NCI-H1048 (cell line): ENCODE measurements around the gene SELENOO.
A peak's percentile ranks its signal among the peaks of the same experiment; 100 is the strongest.

ENCODE experiments used
- DNase-seq: peaks from one replicate; lab custom pipeline; 2025; lab: John Stamatoyannopoulos, UW

The SELENOO gene

GRCh38 chr22:50236731-50237409 lies 36.1 kb downstream of the SELENOO start:
- no peak for DNase-seq

- no peak for DNase-seq
Observed at GRCh38 chr22:50238755-50239154, 37.9 kb downstream of the SELENOO start.

DNA sequence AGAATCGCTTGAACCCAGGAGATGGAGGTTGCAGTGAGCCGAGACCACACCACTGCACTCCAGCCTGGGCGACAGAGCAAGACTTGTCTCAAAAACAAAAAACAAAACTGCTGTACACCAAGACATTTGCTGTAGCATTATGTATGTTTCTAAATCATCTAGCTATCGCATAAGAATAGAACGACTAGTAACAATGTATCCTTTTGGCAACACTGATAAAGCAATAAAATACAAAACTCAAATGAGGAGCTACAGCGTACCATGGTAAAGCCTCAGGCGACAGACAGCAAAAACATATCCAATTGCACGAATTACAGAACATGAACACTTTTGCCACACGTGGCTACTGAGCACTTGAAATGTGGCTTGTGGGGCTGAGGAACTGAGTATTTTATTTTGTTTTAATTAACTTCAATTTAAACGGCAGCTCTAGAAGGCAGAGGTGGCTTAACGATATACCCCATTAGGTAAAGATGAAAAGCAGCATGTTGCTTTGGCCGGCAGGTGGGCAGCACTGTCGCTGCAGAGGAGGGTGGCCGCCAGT lies 41.7 kb downstream of the SELENOO start:
- DNase-seq = no peak

DNA sequence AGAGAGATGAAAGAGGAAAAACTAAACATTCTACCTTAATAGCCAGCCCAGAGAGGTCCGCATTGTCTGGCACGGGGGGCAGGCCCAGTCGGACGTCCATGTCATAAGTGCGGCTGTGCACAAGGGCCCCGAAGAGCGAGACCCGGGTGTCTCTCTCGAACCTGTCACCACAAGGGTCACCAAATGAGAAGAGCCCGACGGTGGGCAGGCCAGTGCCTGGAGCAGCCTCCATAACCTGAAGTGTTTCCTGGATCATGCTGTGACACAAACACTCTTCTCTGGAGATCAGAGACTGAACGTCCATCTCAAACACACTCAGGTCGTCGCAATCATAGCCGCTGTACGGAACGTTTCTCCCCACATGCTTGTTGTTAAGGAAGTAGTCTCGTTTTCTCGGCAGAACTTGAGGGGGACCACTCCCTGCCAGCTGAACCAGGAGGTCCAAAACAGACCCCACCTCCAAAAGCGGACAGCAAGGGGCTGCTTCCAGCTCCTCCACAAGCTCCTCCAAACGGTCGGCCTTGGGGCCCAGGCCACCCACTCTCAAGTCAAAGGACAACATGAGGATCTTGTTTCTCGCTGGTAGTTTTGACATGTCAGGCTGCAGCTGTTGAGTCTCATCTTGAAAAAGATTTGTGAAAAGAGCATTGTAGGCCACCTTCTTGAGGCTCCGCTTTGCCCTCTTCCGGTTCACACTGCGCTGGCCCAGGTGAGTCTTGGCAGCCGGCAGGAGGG lies 43.0 kb downstream of the SELENOO start:
- no peak for DNase-seq

- peak; percentile 88 for DNase-seq
Observed at GRCh38 chr22:50244420-50245213, 43.8 kb downstream of the SELENOO start, which contains the start of gene TUBGCP6. Gene TUBGCP6, minus strand, starts transcription at chr22:50245023. Its CDS starts 564 bp downstream, at chr22:50244459.

- no peak for DNase-seq
Observed at GRCh38 chr22:50245214-50246072, 44.6 kb downstream of the SELENOO start.

DNA sequence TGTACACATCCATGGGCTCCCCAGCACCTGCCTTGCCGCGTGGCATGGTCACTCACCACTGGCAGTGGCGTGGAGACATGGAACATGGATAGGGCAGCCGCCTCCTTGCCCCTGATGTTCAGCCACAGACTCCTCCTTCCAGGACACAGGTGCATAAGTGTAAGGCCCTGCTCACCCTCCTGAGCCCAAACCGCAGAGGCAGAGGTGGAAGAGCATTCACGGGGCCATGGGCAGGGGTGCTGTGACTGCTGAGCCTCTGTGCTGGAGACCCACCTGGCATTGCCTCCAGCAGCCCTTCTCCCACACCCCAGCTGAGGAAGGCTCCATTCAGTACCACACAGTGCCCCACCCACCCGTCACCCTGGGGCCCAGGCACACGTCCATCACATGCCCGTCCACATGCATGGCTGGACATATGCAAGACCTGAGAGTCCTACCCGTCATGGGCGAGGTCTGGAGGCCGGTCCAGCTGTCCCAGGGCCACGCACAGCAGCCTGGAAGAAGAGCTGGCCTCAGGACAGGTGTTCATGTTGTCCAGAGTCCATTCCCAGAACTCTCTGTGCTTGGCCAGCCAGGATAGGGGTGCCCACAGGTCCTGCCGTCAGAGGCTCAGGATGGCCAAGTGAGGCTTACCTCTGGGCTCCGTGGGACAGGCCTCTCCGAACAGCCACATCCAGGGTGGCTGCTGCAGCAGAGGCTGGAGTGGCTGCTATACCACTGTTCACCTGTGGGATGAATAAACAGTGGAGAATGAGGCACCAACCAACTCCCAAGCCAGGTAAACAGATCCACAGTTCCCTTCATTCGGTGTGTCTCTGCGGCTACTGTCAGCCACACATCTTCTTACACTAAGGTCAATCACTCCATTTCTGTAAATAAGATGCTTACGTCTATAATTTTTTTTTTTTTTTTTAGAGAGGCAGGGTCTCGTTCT lies 45.7 kb downstream of the SELENOO start:
- no peak for DNase-seq

DNA sequence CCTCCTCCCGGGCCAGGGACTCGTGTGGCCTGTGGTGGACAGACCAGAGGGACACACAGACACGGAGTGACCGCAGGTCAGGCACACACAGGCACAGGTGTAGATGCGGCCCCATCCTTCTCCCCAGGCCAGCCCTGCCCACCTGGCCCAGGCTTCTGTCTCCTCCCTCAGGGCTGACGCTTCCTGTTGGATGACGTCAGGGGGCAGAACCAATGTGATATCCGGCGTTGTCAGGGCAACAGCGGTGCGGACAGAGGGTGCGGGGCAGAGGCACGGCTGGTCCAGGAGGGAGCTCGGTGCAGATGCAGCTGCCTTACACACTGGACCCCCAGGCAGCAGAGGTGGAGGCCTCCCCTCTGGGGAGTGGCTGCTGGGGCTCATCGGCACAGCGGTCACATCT lies 46.9 kb downstream of the SELENOO start:
- DNase-seq = no peak

DNA sequence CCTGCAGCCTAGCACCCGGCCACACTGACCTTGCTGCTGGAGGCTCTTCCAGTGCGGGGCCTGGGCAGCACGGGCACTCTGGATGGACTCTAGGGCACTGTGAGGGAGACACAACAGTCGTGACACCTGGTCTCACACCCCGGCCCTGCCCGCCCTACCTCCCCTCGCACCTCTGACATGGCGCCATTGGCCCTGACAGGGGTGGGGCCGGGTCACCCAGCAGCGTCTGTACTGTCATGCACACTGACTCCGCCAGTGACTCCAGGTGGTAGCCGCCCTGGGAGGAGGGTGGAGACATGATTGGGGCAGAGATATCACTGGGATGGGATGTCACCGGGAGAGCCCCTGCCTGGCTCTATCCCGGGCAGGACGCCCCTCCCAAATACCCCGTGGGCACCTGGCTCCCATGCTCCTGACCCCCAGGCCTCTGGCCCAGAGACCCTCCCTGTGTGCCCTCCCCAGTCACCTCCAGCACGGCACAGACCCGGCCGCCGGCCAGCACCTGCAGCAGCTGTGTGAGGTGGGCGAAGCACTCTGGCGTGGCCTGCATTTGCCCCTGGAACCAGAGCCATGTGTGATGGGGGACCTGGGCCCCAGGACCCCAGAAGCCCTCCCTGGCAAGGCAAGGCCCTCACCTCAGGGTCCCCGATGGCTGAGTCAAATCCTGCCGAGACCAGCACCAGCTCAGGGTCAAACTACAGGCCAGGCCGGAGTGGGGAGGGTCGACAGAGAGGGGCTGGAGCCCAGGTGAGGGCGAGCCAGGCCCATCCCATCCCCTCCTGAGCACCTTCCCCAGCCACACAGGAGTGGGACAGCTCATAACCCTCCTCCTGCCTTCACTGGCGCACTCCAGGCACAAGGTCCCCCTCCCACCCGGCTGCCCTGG lies 47.6 kb downstream of the SELENOO start:
- DNase-seq = no peak

- no peak for DNase-seq
Observed at GRCh38 chr22:50249341-50250248, 48.8 kb downstream of the SELENOO start.

DNA sequence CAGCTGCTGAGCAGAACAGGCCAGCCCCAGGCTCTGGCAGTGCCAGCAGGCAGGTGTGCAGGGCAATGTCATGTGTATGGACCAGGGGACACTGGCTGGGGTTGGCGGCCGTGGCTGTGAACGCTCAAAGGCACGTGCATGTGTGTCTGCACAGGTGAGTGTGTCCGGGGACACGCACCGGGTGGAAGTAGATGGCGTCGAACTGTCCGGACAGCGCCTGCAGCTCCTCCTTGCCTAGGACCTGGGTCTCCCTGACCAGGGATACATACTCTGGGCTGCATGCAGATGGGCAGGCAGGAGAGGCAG lies 49.4 kb downstream of the SELENOO start:
- no peak for DNase-seq

DNA sequence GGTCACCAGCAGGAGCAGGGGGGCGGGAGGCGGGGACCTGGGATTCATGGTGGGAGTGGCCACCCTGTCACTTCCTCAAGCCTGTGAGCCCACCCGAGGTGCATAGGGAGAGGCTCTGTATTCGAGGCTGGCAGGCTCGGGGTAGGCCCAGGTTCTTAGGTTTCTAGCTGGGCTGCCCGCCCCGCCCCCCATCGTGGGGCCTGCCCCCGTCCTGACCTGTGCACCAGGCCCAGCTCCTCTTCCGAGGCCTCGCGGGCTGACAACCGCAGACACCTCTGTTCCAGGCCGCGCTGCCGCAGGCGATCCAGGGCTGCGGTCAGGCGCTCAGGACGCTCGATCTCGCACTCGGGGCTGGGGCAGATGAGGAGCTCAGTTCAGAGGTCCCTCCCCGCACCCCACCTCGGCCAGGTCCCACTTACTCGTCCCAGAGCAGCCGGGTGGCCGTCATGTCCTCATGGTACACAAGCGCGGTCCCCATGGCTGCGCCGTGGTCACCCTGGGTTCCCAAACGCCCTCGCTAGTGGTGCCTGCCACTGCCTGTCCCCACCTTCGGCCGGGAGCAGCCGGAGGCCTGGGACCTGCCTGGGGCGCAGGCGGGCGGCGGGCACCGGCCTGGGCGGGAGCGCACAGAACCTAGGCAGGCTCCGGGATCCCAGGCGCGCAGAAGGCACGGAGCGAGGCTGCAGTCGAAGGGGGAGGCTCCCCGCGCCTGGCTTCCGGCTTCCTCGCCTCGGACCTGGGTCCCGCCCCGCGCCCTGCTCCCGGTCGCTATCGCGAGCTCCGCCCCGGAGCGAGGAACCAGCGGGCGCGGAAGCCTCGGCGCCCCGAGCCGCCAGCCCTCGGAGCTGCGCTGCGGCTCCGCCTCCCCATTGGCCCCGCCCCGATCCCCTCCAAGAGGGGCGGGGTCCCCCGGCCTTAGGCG lies 50.0 kb downstream of the SELENOO start, which contains the start of gene HDAC10:
TSS of gene HDAC10 (minus strand) at position 711 of the 922 bp plus-strand sequence. CDS start at position 478, 233 bp downstream.
- peak; percentile 73 for DNase-seq

DNA sequence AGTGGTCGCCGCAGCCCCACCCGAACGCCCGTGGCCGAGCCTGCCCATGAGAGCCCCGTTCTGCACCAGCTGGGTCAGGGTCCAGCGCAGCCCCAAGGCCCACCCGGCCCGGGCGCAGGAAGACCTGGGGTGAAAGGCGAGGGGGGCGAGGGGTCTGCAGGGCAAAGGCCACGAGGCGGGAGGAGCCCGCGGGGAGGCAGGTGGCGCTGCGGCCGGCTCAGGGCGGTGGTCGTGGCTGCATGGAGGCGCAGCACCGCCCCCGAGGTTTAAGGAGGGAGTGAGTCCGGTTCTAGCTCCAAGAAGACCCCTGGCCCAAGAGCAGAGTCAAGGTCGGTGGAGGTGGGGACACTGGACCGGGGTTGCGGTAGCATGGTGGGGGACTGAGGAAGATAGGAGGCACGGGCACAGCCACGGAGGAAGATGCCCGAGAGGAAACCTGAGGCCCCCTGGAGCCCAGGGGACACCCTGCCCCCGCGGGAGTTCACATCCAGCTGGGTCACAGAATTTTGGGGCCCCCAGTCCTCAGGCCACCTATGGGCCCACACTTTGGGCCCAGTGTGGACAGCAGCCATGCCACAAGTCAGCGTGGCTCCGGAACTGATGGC lies 50.8 kb downstream of the SELENOO start:
- DNase-seq = no peak

GRCh38 chr22:50252082-50253045 lies 51.6 kb downstream of the SELENOO start:
- no peak for DNase-seq
